Measurements from ENCODE around the gene UROC1. TPM values are rescaled to one million over a fixed set of nuclear protein-coding genes. Genes with fewer than 3 reads are reported as not detected.
A peak's percentile ranks its signal among the peaks of the same experiment; 100 is the strongest.

Gene UROC1
- total RNA-seq, 2 donors from 2014 or later: 0.17 TPM; not detected in 1

DNA sequence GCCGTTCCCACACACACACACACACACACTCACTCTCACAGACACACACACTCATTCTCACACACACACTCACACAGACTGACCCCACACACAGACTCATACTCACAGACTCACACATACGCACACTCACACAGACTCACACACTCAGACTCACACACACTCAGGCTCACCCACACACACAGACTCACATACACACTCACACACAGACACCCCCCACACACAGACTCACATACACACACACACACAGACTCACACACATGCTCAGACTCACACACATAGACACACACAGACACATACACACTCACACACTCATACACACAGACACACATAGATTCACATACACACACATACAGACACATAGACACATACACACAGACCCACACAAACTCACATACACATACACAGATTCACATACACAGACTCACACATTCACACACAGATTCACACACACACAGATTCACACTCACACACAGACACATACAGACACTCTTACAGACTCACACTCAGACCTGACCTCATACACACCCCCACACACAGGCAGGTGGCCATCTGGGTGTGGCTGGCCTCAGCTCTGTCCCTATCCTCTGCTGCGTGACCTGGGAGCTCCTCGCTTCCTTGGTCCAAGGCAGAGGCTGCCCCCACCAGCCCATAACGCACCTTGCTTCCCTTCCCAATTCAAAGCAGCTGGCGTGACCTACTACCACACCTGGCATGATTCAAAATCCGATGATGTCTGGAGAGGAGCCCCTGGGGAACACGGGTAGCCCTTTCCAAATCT, 39.3 kb upstream of the UROC1 start:
- no peaks in the 10 kb centered on the region for H3K4me1 ChIP-seq (replicated peaks)
- H3K36me3 ChIP-seq: no peaks in the 10 kb centered on the region
- no peak overlapping the region for H3K27ac ChIP-seq
- no peaks in the 10 kb centered on the region for H3K9me3 ChIP-seq
- intact Hi-C loops (cut with DNase I): no loop called here
- no peak overlapping the region for H3K4me3 ChIP-seq
- 84% methylated on average over 8 of the region's 8 CpGs for WGBS
- peak; percentile 2 for DNase-seq (ENCODE audit: low spot score)
- TF ChIP-seq, protein P1, sequence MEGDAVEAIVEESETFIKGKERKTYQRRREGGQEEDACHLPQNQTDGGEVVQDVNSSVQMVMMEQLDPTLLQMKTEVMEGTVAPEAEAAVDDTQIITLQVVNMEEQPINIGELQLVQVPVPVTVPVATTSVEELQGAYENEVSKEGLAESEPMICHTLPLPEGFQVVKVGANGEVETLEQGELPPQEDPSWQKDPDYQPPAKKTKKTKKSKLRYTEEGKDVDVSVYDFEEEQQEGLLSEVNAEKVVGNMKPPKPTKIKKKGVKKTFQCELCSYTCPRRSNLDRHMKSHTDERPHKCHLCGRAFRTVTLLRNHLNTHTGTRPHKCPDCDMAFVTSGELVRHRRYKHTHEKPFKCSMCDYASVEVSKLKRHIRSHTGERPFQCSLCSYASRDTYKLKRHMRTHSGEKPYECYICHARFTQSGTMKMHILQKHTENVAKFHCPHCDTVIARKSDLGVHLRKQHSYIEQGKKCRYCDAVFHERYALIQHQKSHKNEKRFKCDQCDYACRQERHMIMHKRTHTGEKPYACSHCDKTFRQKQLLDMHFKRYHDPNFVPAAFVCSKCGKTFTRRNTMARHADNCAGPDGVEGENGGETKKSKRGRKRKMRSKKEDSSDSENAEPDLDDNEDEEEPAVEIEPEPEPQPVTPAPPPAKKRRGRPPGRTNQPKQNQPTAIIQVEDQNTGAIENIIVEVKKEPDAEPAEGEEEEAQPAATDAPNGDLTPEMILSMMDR (IDR thresholded peaks at IDR 0.05): no peak
- no peak for TF ChIP-seq POLR2AphosphoS5 (IDR thresholded peaks at IDR 0.05)
- no peak for TF ChIP-seq POLR2A (IDR thresholded peaks at IDR 0.05)
- no peaks in the 10 kb centered on the region for H3K27me3 ChIP-seq (replicated peaks; ENCODE audit: insufficient read depth)

DNA sequence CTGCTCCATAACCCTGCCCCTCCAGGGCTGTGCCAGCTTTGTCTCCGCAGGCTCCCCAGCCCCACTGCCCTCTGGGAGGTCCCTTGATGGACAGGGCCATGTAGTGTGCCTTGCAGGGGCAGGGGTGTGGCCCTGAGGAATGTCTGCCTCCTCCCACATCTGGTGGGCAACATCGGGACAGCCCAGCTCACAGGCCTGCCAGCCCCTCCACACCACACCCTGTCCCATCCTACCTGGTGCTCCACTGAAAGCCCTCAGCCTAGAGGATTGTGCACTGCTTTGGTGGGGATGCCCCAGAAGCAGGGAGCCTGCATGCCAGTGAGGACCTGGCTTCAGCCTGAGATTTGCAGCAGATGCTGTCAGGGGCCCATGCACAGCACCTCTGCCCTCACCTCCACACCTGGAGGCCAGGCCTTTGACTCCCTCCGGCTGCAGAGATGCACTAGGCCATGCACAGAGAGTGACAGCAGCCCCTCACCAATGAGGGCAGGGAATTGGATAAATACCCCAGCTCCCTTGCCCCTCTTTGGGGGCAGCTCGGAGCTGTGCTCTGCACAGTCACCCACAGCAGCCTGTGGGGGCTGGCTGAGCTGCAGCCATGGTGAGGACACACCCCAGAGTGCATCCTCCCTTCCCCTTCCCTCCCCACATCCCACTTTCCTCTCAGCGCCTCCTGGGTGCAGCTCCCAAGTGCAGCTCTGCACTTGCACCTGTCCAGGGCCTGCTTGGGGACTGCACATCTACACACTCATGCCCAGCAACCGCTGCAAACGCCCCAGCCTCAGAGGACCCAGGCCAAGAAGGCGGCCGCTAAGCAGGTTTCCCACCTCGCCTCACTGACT, 38.4 kb upstream of the UROC1 start:
- DNase-seq (ENCODE audit: low spot score): no peak
- H3K9me3 ChIP-seq: no peaks in the 10 kb centered on the region
- H3K4me3 ChIP-seq: no peak overlapping the region
- no peak overlapping the region for H3K27ac ChIP-seq
- no peaks in the 10 kb centered on the region for H3K27me3 ChIP-seq (replicated peaks; ENCODE audit: insufficient read depth)
- no peaks in the 10 kb centered on the region for H3K4me1 ChIP-seq (replicated peaks)
- intact Hi-C loops (cut with DNase I): no loop called here
- WGBS: 76% methylated on average over 10 of the region's 10 CpGs
- TF ChIP-seq POLR2AphosphoS5 (IDR thresholded peaks at IDR 0.05) (no peak), POLR2A (IDR thresholded peaks at IDR 0.05) (no peak)
- TF ChIP-seq, protein P1 (IDR thresholded peaks at IDR 0.05): no peak
- H3K36me3 ChIP-seq: no peaks in the 10 kb centered on the region

DNA sequence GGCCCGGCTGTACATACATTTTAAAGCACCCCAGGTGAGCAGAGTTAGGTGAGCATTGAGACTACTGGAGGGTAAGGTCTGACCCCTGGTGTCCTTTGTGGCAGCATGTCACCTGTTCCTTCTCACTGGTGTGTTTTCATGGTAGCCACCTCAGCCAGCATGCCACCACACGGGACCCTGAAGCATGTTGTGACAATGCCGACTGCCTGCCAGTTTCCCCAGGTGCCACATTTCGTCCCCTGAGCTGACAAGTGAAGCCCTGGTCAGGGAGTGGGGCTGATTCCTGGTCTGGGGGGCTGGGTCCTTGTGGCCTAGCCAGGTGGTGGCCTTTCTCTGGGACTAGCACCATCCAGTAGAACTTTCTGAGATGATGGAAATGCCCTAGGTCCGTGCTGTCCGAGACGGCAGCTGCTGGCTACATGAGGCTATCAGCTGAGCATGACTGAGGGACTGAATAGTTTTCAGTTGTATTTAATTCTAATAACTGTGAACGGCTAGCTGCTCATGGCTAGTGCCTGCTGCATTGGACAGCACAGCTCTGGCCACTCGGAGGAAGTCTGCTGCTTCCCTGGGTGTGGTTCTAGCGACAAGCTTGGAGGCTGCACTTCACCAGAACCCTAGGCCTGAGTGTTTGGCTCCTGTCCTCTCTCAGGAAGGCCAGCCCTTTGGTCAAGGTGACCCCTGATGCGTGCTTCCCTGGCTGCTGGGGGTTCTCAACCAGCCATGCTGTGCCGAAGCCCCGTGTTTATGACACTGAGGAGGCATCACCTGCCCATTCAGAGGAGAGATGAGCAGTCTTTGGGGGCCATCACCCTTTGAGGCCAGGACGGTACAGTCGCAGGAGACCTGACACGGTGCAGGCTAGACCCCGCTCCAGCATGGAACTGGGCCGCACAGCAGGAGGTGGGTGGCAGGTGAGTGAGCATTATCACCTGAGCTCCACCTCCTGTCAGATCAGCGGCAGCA, 37.3 kb upstream of the UROC1 start:
- WGBS: 91% methylated on average over 16 of the region's 19 CpGs
- no peaks in the 10 kb centered on the region for H3K27me3 ChIP-seq (replicated peaks; ENCODE audit: insufficient read depth)
- intact Hi-C loops (cut with DNase I): no loop called here
- no peaks in the 10 kb centered on the region for H3K4me1 ChIP-seq (replicated peaks)
- H3K36me3 ChIP-seq: no peaks in the 10 kb centered on the region
- DNase-seq (ENCODE audit: low spot score): no peak
- TF ChIP-seq POLR2A (IDR thresholded peaks at IDR 0.05) (no peak), POLR2AphosphoS5 (IDR thresholded peaks at IDR 0.05) (no peak)
- TF ChIP-seq, protein P1 (IDR thresholded peaks at IDR 0.05): no peak
- no peak overlapping the region for H3K4me3 ChIP-seq
- no peak overlapping the region for H3K27ac ChIP-seq
- no peaks in the 10 kb centered on the region for H3K9me3 ChIP-seq

DNA sequence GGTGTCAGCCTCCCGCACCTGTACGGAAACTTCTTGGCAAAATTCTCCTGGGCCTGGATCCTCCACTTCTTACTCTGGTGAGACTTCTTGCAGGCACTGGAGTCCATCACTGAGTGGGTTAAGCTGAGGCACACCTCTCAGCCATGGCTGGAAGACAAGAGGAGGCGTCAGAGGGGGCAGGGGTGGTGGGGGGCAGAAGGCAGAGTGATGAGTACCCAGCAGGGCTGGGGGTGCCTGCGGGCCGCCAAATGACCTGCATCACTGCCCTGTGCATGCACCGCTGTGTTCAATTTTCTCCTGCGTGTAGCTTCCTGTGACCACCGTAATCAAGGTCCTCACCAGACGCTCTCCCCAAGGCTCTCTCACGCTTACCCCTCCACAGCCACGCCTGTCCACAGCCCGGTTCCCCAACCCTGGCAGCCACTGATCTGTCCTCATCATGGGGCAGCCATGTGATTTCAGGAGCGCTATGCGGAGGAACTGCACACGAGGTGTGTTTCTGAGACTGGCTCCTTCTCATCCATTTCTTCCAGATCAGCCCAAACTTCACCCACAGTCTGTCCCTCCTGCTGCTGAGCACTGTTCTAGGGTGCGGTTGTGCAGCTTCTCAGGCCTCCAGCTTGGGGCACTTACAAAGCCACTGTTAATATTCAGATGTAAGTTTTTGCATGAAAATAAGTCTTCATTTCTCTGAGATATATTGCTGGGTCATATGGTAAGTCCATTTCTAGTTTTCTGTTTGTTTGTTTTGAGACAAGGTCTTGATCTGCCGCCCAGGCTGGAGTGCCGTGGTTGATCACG, 35.9 kb upstream of the UROC1 start:
- Histone ChIP-seq H3K4me1 (replicated peaks) (no peaks in the 10 kb centered on the region), H3K9me3 (no peaks in the 10 kb centered on the region), H3K36me3 (no peaks in the 10 kb centered on the region), H3K4me3 (no peak overlapping the region), H3K27ac (no peak overlapping the region), H3K27me3 (replicated peaks; ENCODE audit: insufficient read depth) (no peaks in the 10 kb centered on the region)
- no peak for DNase-seq (ENCODE audit: low spot score)
- TF ChIP-seq POLR2A (IDR thresholded peaks at IDR 0.05) (no peak), POLR2AphosphoS5 (IDR thresholded peaks at IDR 0.05) (no peak)
- TF ChIP-seq, protein P1 (IDR thresholded peaks at IDR 0.05): no peak
- intact Hi-C loops (cut with DNase I): no loop called here
- 84% methylated on average over 19 of the region's 19 CpGs for WGBS

All from prostate gland (tissue), 2 donors.